Colon (tissue), 2 donors: Measurements from ENCODE around the gene OPN1MW.
A peak's percentile ranks its signal among the peaks of the same experiment; 100 is the strongest.
"Not testable (repeated sequence)": the region's sequence is repeated elsewhere in the genome, so short reads cannot be mapped to it uniquely, and the experiment has no call there.

Experiments
- FAIRE-seq: peaks from 2 replicates; lab custom pipeline; 2012; peaks lifted over from hg19 to GRCh38; lab: Jason Lieb, UNC
- donor health status: control.
- donor health status: control.

Gene OPN1MW

GRCh38 chrX:154211057-154211456 is 28.7 kb downstream of the OPN1MW start:
- not testable (repeated sequence) for FAIRE-seq

- not testable (repeated sequence) for FAIRE-seq
Measured at GRCh38 chrX:154211499-154211898, 29.1 kb downstream of the OPN1MW start.

GRCh38 chrX:154219456-154219855 is 37.1 kb downstream of the OPN1MW start, which contains the start of gene OPN1MW2:
OPN1MW2 (plus strand) TSS chrX:154219756; CDS start chrX:154219816, 60 bp downstream.
- FAIRE-seq, result not testable (repeated sequence)

- FAIRE-seq, result not testable (repeated sequence)
Measured at GRCh38 chrX:154225292-154225691, 42.9 kb downstream of the OPN1MW start.

GRCh38 chrX:154226706-154227105 is 44.3 kb downstream of the OPN1MW start:
- FAIRE-seq, result not testable (repeated sequence)

GRCh38 chrX:154231443-154231842 is 49.0 kb downstream of the OPN1MW start:
- FAIRE-seq, result not testable (repeated sequence)

GRCh38 chrX:154233620-154234019 is 51.2 kb downstream of the OPN1MW start:
- FAIRE-seq, result not testable (repeated sequence)

- FAIRE-seq, result peak; percentile 88
Measured at GRCh38 chrX:154238939-154239559, 56.7 kb downstream of the OPN1MW start.

GRCh38 chrX:154239982-154240503 is 57.6 kb downstream of the OPN1MW start:
- FAIRE-seq, result not testable (repeated sequence)
